ENCODE measurements around the gene RASIP1. TPM values are rescaled to one million over a fixed set of nuclear protein-coding genes. Genes with fewer than 3 reads are reported as not detected.

The RASIP1 gene
- polyA plus RNA-seq, 2 of the 4 experiments (the other 2 are of a cell fraction): 0.36 to 0.40 TPM

DNA sequence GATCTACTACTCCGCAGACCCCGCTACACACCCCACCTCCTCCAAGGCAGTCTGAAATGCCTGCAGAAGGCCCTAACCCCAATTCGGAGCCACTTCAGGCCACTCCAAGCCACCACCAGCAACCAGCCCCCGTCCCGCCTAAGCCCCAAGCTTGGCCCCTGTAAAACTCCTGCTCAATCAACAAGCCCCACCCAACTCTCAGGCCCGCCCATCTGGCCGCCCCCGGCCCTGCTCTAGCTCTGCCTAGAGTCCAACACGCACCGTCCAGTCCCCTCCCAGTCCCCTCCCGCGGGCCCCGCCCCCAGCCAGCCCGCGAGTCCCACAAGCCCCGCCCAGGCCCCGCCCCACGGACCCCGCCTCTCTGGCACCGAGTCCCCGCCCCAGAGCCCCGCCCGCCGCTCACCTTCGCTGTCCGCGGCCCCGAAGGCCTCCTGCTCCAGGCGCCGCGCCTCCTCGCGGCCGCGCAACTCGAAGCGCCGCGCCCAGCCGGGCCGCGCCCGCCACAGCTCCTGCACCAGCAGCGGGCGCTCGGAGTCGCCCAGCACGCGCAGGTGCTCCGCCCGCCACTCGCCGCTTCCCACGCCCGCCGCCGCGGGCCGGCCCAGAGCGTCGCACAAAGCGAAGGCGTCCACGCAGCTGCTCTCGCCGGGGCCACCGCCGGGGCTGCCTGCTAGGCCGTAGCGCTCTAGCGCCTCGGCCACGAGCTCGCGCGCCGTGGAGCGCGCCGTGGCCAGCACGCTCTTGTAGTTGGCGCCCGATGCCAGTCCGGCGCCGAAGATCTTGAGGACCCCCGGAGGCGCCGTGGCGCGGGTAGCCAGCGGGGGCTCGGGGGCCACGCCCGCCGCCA is 1.6 kb downstream of the RASIP1 start:
- Histone ChIP-seq H3K27ac (peak overlapping the region; percentile 82 to 89), H3K9me3 (no peaks in the 10 kb centered on the region), H3K4me2 (peak overlapping the region; percentile 100), H3K4me3 (peak overlapping the region; percentile 59), H3K4me1 (peaks cover 16% of the 10 kb centered on the region)
- ChIA-PET POLR2A (interaction anchor here (0.6 to 2.0 kb wide), 12 partner anchors 14 to 255 kb away, joined by 3 to 15 read pairs (median 4); partner anchors contain the start of genes CA11, GYS1, PPP1R15A and RUVBL2), CTCF (interaction anchor here (0.6 to 5.4 kb wide), 49 partner anchors 8 to 359 kb away, joined by 3 to 69 read pairs (median 5); partner anchors contain the start of genes CA11, FUT2, IZUMO1 and PPP1R15A)
- peak; percentile 80 to 85 for ATAC-seq
- FAIRE-seq: no peak
- WGBS (ENCODE audit: missing lambda C conversion rate): 10% methylated on average over 24 of the region's 96 CpGs
- peak; percentile 87 to 95 for DNase-seq (ENCODE audit: low read depth in 1 of 2, low spot score in 1 of 2)
- TF ChIP-seq NPAS2 (CRISPR knock-in tag; IDR thresholded peaks at IDR 0.05; ENCODE audit: borderline replicate concordance) (peak; percentile 71; the same call in 1 of the 2 replicates), FOSL2 (IDR thresholded peaks at IDR 0.05) (no peak), FOSL2 (CRISPR knock-in tag; IDR thresholded peaks at IDR 0.05) (no peak), SMC3 (IDR thresholded peaks at IDR 0.05) (peak; percentile 96), CEBPB (IDR thresholded peaks at IDR 0.05) (no peak), ZSCAN20 (CRISPR knock-in tag; IDR thresholded peaks at IDR 0.05) (no peak), KDM5A (IDR thresholded peaks at IDR 0.05) (no peak), RAD21 (conservative IDR thresholded peaks at IDR 0.05 in 1 of 2, IDR thresholded peaks at IDR 0.05 in 1 of 2) (peak; percentile 34 to 81; a peak in 4 of 5 replicates), EP300 (IDR thresholded peaks at IDR 0.05) (no peak), EHMT2 (IDR thresholded peaks at IDR 0.05; ENCODE audit: low read depth) (no peak), PHF8 (IDR thresholded peaks at IDR 0.05; ENCODE audit: borderline replicate concordance, low read depth) (0 out of 2 replicates have a peak, but pooled peaks have one; percentile 57), HOXB13 (CRISPR knock-in tag; IDR thresholded peaks at IDR 0.05; ENCODE audit: low read depth) (peak; percentile 86; the same call in 1 of the 2 replicates), ZNF302 (CRISPR knock-in tag; IDR thresholded peaks at IDR 0.05) (no peak), ZFP36 (IDR thresholded peaks at IDR 0.05; ENCODE audit: borderline replicate concordance, partially characterized antibody) (no peak), ESRRA (IDR thresholded peaks at IDR 0.05; ENCODE audit: borderline replicate concordance, low read length) (no peak), HOXB5 (CRISPR knock-in tag; IDR thresholded peaks at IDR 0.05) (peak; percentile 83; the same call in 1 of the 2 replicates), JUNB (IDR thresholded peaks at IDR 0.05) (no peak), RARB (CRISPR knock-in tag; IDR thresholded peaks at IDR 0.05) (no peak), TFCP2L1 (CRISPR knock-in tag; IDR thresholded peaks at IDR 0.05) (no peak), RNF2 (IDR thresholded peaks at IDR 0.05; ENCODE audit: borderline replicate concordance, low read depth) (no peak), RCOR1 (IDR thresholded peaks at IDR 0.05; ENCODE audit: low read depth, low read length) (no peak)
- TF ChIP-seq, protein P1, sequence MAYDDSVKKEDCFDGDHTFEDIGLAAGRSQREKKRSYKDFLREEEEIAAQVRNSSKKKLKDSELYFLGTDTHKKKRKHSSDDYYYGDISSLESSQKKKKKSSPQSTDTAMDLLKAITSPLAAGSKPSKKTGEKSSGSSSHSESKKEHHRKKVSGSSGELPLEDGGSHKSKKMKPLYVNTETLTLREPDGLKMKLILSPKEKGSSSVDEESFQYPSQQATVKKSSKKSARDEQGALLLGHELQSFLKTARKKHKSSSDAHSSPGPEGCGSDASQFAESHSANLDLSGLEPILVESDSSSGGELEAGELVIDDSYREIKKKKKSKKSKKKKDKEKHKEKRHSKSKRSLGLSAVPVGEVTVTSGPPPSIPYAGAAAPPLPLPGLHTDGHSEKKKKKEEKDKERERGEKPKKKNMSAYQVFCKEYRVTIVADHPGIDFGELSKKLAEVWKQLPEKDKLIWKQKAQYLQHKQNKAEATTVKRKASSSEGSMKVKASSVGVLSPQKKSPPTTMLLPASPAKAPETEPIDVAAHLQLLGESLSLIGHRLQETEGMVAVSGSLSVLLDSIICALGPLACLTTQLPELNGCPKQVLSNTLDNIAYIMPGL (CRISPR knock-in tag; IDR thresholded peaks at IDR 0.05; ENCODE audit: borderline replicate concordance): peak; percentile 53; the same call in 1 of the 2 replicates
- TF ChIP-seq, protein P2, sequence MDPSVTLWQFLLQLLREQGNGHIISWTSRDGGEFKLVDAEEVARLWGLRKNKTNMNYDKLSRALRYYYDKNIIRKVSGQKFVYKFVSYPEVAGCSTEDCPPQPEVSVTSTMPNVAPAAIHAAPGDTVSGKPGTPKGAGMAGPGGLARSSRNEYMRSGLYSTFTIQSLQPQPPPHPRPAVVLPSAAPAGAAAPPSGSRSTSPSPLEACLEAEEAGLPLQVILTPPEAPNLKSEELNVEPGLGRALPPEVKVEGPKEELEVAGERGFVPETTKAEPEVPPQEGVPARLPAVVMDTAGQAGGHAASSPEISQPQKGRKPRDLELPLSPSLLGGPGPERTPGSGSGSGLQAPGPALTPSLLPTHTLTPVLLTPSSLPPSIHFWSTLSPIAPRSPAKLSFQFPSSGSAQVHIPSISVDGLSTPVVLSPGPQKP (IDR thresholded peaks at IDR 0.05; ENCODE audit: low read depth, low read length): no peak
- TF ChIP-seq, protein P3, sequence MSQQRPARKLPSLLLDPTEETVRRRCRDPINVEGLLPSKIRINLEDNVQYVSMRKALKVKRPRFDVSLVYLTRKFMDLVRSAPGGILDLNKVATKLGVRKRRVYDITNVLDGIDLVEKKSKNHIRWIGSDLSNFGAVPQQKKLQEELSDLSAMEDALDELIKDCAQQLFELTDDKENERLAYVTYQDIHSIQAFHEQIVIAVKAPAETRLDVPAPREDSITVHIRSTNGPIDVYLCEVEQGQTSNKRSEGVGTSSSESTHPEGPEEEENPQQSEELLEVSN (IDR thresholded peaks at IDR 0.05; ENCODE audit: borderline replicate concordance, low read depth): peak; percentile 97
- TF ChIP-seq, protein P4, sequence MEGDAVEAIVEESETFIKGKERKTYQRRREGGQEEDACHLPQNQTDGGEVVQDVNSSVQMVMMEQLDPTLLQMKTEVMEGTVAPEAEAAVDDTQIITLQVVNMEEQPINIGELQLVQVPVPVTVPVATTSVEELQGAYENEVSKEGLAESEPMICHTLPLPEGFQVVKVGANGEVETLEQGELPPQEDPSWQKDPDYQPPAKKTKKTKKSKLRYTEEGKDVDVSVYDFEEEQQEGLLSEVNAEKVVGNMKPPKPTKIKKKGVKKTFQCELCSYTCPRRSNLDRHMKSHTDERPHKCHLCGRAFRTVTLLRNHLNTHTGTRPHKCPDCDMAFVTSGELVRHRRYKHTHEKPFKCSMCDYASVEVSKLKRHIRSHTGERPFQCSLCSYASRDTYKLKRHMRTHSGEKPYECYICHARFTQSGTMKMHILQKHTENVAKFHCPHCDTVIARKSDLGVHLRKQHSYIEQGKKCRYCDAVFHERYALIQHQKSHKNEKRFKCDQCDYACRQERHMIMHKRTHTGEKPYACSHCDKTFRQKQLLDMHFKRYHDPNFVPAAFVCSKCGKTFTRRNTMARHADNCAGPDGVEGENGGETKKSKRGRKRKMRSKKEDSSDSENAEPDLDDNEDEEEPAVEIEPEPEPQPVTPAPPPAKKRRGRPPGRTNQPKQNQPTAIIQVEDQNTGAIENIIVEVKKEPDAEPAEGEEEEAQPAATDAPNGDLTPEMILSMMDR (IDR thresholded peaks at IDR 0.05): peak; percentile 92
- TF ChIP-seq, protein P5, sequence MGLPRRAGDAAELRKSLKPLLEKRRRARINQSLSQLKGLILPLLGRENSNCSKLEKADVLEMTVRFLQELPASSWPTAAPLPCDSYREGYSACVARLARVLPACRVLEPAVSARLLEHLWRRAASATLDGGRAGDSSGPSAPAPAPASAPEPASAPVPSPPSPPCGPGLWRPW (IDR thresholded peaks at IDR 0.05): no peak
- TF ChIP-seq, protein P6, sequence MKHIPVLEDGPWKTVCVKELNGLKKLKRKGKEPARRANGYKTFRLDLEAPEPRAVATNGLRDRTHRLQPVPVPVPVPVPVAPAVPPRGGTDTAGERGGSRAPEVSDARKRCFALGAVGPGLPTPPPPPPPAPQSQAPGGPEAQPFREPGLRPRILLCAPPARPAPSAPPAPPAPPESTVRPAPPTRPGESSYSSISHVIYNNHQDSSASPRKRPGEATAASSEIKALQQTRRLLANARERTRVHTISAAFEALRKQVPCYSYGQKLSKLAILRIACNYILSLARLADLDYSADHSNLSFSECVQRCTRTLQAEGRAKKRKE (CRISPR knock-in tag; IDR thresholded peaks at IDR 0.05; ENCODE audit: low read depth): 0 out of 2 replicates have a peak, but pooled peaks have one; percentile 51
